Nephron (organoid): Measurements from ENCODE around the gene NPY.

Source experiments
- H3K27ac Mint-ChIP-seq, 3 experiments: 2 replicates each; pipeline ENCODE4 v1.8.0; 2020; ENCODE audit warnings: mixed read lengths in 3 of 3, mild to moderate bottlenecking in 2 of 3, moderate library complexity in 1 of 3
- H3K27me3 Mint-ChIP-seq: 2 replicates; pipeline ENCODE4 v1.8.0; 2021; ENCODE audit warnings: low read depth, mild to moderate bottlenecking, moderate library complexity, mixed read lengths
- H3K36me3 Mint-ChIP-seq: 2 replicates; pipeline ENCODE4 v1.8.0; 2020; ENCODE audit warnings: low read depth, mixed read lengths
- H3K4me1 Mint-ChIP-seq: 2 replicates; pipeline ENCODE4 v1.8.0; 2020; ENCODE audit warnings: mixed read lengths
- H3K4me3 Mint-ChIP-seq, 3 experiments: 2 replicates each; pipeline ENCODE4 v1.8.0; 2020; ENCODE audit warnings: mild to moderate bottlenecking in 3 of 3, mixed read lengths in 3 of 3, moderate library complexity in 2 of 3
- H3K9me3 Mint-ChIP-seq: 2 replicates; pipeline ENCODE4 v1.8.0; 2020; ENCODE audit warnings: mixed read lengths
- CTCF ChIP-seq, 3 experiments: fragments of 200-600 bp; sonication (generic); IDR thresholded peaks; one replicate each; pipeline ENCODE4 v1.5.0; 2021; ENCODE audit warnings: antibody characterized with exemption in 3 of 3; ENCODE audit not compliant: unreplicated experiment in 3 of 3

Gene NPY

GRCh38 chr7:24316340-24316739 is 32.4 kb downstream of the NPY start:
- H3K9me3 Mint-ChIP-seq: no peaks in the 10 kb centered on the region
- no peak overlapping the region for H3K27ac Mint-ChIP-seq
- H3K4me1 Mint-ChIP-seq: no peaks in the 10 kb centered on the region
- TF ChIP-seq CTCF (IDR thresholded peaks at IDR 0.05; ENCODE audit: unreplicated experiment in 3 of 3): no peak
- H3K36me3 Mint-ChIP-seq: no peaks in the 10 kb centered on the region
- H3K27me3 Mint-ChIP-seq: peaks cover 11% of the 10 kb centered on the region
- H3K4me3 Mint-ChIP-seq: no peak overlapping the region

- Mint-ChIP-seq H3K27ac (no peak overlapping the region), H3K4me3 (no peak overlapping the region), H3K9me3 (no peaks in the 10 kb centered on the region), H3K27me3 (peaks cover 11% of the 10 kb centered on the region), H3K4me1 (no peaks in the 10 kb centered on the region), H3K36me3 (no peaks in the 10 kb centered on the region)
- peak in 2 of 3 experiments; percentile 19 to 40 for TF ChIP-seq CTCF (IDR thresholded peaks at IDR 0.05; ENCODE audit: unreplicated experiment in 3 of 3)
Observed at GRCh38 chr7:24318326-24318725, 34.3 kb downstream of the NPY start.

- Mint-ChIP-seq H3K4me1 (no peaks in the 10 kb centered on the region), H3K27ac (no peak overlapping the region), H3K9me3 (no peaks in the 10 kb centered on the region), H3K4me3 (no peak overlapping the region), H3K36me3 (no peaks in the 10 kb centered on the region), H3K27me3 (peaks cover 11% of the 10 kb centered on the region)
- no peak for TF ChIP-seq CTCF (IDR thresholded peaks at IDR 0.05; ENCODE audit: unreplicated experiment in 3 of 3)
Observed at GRCh38 chr7:24319209-24319608, 35.2 kb downstream of the NPY start.

- Mint-ChIP-seq H3K27ac (no peak overlapping the region), H3K4me3 (no peak overlapping the region), H3K36me3 (no peaks in the 10 kb centered on the region), H3K9me3 (no peaks in the 10 kb centered on the region), H3K4me1 (no peaks in the 10 kb centered on the region), H3K27me3 (no peaks in the 10 kb centered on the region)
- no peak for TF ChIP-seq CTCF (IDR thresholded peaks at IDR 0.05; ENCODE audit: unreplicated experiment in 3 of 3)
Observed at GRCh38 chr7:24323961-24324480, 40.0 kb downstream of the NPY start.

GRCh38 chr7:24325708-24326107 is 41.7 kb downstream of the NPY start:
- no peak for TF ChIP-seq CTCF (IDR thresholded peaks at IDR 0.05; ENCODE audit: unreplicated experiment in 3 of 3)
- no peaks in the 10 kb centered on the region for H3K9me3 Mint-ChIP-seq
- no peak overlapping the region for H3K27ac Mint-ChIP-seq
- no peaks in the 10 kb centered on the region for H3K4me1 Mint-ChIP-seq
- no peaks in the 10 kb centered on the region for H3K27me3 Mint-ChIP-seq
- no peak overlapping the region for H3K4me3 Mint-ChIP-seq
- no peaks in the 10 kb centered on the region for H3K36me3 Mint-ChIP-seq

- Mint-ChIP-seq H3K36me3 (no peaks in the 10 kb centered on the region), H3K9me3 (no peaks in the 10 kb centered on the region), H3K4me1 (no peaks in the 10 kb centered on the region), H3K4me3 (no peak overlapping the region), H3K27me3 (no peaks in the 10 kb centered on the region), H3K27ac (no peak overlapping the region)
- no peak for TF ChIP-seq CTCF (IDR thresholded peaks at IDR 0.05; ENCODE audit: unreplicated experiment in 3 of 3)
Observed at GRCh38 chr7:24328050-24328449, 44.1 kb downstream of the NPY start.
